C4-2B (cell line): Measurements from ENCODE around the gene P2RX2.

Experiments
- H3K27ac ChIP-seq: fragments of 450-650 bp; 2 replicates; pipeline ENCODE4 v1.5.1; 2017
- ZFX ChIP-seq: fragments of 450-650 bp; IDR thresholded peaks from 2 replicates; pipeline ENCODE4 v1.6.1; 2017
- TF ChIP-seq, protein P1 (sequence below): fragments of 450-650 bp; conservative IDR thresholded peaks from 2 replicates; pipeline ENCODE4 v1.5.1; 2017; ENCODE audit warnings: mild to moderate bottlenecking

The P2RX2 gene

DNA sequence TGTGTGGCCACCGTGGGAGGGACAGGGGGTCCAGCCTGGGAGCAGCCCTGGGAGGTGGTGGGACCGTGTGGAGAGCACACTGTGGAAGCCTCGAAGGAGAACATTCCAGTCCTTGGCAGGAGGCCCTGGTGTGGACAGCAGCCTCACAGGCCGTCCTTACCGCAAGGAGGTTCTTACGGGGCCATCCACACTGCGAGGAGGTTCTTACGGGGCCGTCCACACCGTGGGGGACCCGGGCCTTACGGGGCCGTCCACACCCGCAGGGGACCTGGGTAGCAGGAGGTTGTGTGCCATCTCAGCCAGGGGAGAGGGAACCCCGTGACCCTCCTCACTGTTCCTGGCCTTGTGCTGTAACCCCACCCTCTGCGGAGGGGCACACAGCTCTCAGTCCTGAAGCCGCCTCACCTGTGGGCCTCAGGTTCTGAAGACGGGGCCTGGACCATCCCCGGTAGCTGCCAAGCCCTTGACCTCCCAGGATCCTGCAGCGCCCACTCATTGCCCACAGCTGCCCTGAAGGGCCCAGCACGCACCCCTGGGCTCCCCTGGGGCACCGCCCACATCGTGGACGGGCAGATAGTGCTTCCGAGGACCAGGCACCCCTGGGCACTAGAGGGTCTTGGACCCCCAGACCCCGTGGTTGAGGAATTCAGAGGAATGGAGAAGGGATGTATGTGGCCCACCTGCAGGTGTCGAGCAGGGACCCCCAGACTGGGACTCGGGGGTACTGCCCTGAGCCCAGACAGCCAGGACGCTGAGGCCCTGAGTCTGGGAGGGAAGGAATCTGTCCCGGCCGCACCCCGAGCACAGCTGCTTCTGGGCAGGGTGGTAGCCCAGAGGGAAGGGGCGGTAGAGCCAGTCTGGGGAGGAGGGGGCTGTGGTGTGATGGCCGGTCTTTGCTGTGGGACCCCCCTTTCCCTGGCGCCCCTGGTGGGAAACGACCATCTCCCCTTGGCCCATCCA lies 45.5 kb upstream of the P2RX2 start:
- TF ChIP-seq, protein P1, sequence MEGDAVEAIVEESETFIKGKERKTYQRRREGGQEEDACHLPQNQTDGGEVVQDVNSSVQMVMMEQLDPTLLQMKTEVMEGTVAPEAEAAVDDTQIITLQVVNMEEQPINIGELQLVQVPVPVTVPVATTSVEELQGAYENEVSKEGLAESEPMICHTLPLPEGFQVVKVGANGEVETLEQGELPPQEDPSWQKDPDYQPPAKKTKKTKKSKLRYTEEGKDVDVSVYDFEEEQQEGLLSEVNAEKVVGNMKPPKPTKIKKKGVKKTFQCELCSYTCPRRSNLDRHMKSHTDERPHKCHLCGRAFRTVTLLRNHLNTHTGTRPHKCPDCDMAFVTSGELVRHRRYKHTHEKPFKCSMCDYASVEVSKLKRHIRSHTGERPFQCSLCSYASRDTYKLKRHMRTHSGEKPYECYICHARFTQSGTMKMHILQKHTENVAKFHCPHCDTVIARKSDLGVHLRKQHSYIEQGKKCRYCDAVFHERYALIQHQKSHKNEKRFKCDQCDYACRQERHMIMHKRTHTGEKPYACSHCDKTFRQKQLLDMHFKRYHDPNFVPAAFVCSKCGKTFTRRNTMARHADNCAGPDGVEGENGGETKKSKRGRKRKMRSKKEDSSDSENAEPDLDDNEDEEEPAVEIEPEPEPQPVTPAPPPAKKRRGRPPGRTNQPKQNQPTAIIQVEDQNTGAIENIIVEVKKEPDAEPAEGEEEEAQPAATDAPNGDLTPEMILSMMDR, result no peak
- TF ChIP-seq ZFX, result no peak
- H3K27ac ChIP-seq, result no peak overlapping the region

DNA sequence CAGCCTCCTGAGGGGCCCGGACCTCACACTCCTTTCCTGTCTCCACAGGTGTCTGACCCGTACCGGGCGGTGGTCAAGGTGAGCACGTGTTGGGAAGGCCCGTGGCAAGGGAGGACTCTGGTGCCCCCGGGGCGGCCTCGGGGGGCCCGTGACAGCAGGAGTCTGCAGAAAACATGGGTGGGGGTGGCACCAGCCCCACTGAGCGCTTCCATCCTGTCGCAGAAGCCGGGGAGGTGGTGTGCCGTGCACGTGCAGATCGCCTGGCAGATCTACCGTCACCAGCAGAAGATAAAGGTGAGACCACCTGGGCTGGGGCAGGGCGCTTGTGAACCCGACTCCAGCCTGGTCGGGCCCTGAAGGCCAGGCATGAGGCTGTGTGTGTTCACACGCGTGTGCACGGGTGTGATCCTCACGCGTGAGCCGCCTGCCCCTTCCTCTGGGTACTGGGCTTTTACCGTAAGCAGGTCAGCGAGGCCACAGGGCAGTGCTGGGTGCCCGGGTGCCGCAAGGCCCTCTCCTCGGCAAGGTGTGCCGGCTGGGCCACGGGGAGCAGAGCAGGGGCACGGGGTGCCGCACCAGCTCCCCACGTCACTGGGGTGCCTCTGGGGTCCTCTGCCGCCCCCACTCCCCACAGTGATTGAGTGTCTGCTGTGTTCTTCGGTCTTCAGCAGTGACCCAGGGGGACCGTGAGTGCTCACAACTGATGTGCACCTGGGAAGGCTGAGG lies 44.1 kb upstream of the P2RX2 start:
- no peak overlapping the region for H3K27ac ChIP-seq
- TF ChIP-seq, protein P1, result no peak

- TF ChIP-seq, protein P1, result no peak
- no peak for TF ChIP-seq ZFX
- no peak overlapping the region for H3K27ac ChIP-seq
These were observed 42.9 kb upstream of the P2RX2 start for GRCh38 chr12:132575661-132576060.

DNA sequence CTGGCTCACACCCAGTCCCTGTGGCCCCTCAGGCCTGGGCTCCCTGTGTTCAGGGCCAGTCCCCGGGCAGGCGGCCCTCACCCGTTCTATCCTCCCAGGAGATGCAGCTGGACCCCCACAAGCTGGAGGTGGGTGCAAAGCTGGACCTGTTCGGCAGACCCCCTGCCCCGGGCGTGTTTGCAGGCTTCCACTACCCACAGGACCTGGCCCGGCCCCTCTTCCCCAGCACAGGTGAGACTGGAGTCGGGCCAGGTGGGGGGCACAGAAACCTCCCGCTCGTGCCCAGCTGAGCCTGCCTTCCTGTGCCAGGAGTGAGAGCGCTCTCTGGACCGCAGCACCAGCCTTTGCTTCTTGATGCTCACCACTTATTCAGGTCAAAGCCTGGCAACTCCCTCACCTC lies 41.9 kb upstream of the P2RX2 start:
- no peak for TF ChIP-seq ZFX
- TF ChIP-seq, protein P1, result no peak
- H3K27ac ChIP-seq, result no peak overlapping the region

DNA sequence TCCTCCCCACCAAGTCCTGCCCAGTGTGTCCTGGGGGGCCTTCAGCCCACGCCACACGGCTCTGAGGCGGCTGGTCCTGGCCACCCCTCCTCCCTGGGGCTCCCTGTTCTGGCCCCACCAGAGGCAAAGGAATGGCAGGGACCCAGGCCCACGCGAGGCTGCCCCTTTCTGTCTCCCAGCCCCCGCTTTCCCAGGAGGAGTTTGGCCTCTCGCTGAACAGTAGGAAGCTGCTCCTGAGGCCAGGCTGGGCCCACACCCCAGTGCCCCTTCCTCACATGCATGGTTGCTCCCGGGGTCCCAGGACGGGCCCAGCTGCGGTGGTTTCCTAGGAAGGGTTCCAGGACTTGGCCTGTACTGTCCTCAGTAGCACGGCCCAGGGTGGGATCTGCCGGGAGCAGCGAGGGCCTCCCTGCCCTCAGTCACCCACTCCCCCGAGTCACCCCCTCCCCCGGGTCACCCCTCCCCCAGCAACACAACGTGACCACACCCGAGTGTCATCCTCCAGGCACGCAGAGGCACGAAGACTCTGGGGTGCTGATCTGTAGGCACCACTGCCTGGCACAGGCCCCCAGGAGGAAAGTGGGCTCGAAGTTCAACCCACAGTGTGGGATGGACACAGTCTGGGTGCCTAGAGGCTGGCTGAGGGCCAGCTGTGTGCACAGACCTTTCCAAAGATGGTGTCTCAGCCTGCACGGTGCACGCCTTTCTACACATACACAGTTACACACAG lies 41.2 kb upstream of the P2RX2 start:
- H3K27ac ChIP-seq, result no peak overlapping the region
- TF ChIP-seq ZFX, result no peak
- TF ChIP-seq, protein P1, result no peak

- H3K27ac ChIP-seq, result no peak overlapping the region
- no peak for TF ChIP-seq ZFX
- TF ChIP-seq, protein P1, result no peak
These were observed 40.5 kb upstream of the P2RX2 start for GRCh38 chr12:132578118-132578517.
